Neutrophil (primary cell): Measurements from ENCODE around the gene CYYR1.

Experiments used
- H3K27ac ChIP-seq: fragments of 200-600 bp; sonication (generic); 2 replicates; pipeline ENCODE4 v1.5.1; 2016; ENCODE audit warnings: mild to moderate bottlenecking, moderate library complexity
- H3K27me3 ChIP-seq: fragments of 200-600 bp; sonication (generic); 2 replicates; pipeline ENCODE4 v1.6.0; 2016; ENCODE audit warnings: mild to moderate bottlenecking
- H3K36me3 ChIP-seq: fragments of 200-600 bp; sonication (generic); 2 replicates; pipeline ENCODE4 v1.5.1; 2017
- H3K4me1 ChIP-seq, 2 experiments: fragments of 200-600 bp in 1 of 2; sonication (generic) in 1 of 2; 1 replicate in 1 of 2; 2 replicates in 1 of 2; pipeline versions ENCODE4 v1.5.1 to v1.6.1; 2013 to 2016; ENCODE audit warnings: low read depth in 1 of 2, low read length in 1 of 2, mild to moderate bottlenecking in 1 of 2, moderate library complexity in 1 of 2; ENCODE audit not compliant: control insufficient read depth in 1 of 2, insufficient read depth in 1 of 2
- H3K4me3 ChIP-seq, 2 experiments: fragments of 200-600 bp in 1 of 2; sonication (generic) in 1 of 2; 1 replicate in 1 of 2; 2 replicates in 1 of 2; pipeline ENCODE4 v1.5.1; 2013 to 2016; ENCODE audit warnings: low read depth in 1 of 2, low read length in 1 of 2, mild to moderate bottlenecking in 1 of 2, moderate library complexity in 1 of 2
- H3K9me3 ChIP-seq: fragments of 200-600 bp; sonication (generic); 2 replicates; pipeline ENCODE4 v1.5.1; 2016
- CTCF ChIP-seq: fragments of 200-600 bp; sonication (generic); IDR thresholded peaks from 2 replicates; pipeline ENCODE4 v1.5.1; 2016; ENCODE audit warnings: antibody characterized with exemption

The CYYR1 gene

GRCh38 chr21:26487981-26488480 lies 85.1 kb downstream of the CYYR1 start:
- H3K9me3 ChIP-seq, result no peaks in the 10 kb centered on the region
- H3K4me1 ChIP-seq, result no peaks in the 10 kb centered on the region
- no peak for TF ChIP-seq CTCF
- H3K27me3 ChIP-seq, result no peaks in the 10 kb centered on the region
- H3K27ac ChIP-seq, result no peak overlapping the region
- H3K36me3 ChIP-seq, result no peaks in the 10 kb centered on the region
- no peak overlapping the region for H3K4me3 ChIP-seq

- TF ChIP-seq CTCF, result no peak
- no peak overlapping the region for H3K27ac ChIP-seq
- H3K4me1 ChIP-seq, result no peaks in the 10 kb centered on the region
- H3K4me3 ChIP-seq, result no peak overlapping the region
- H3K9me3 ChIP-seq, result peaks cover 5% of the 10 kb centered on the region
- peaks cover 6% of the 10 kb centered on the region for H3K36me3 ChIP-seq
- no peaks in the 10 kb centered on the region for H3K27me3 ChIP-seq
Measured at GRCh38 chr21:26473471-26473870, 99.6 kb downstream of the CYYR1 start.

GRCh38 chr21:26471099-26471471 lies 102.0 kb downstream of the CYYR1 start:
- Histone ChIP-seq H3K36me3 (no peaks in the 10 kb centered on the region), H3K9me3 (peaks cover 5% of the 10 kb centered on the region), H3K27me3 (no peaks in the 10 kb centered on the region), H3K4me3 (no peak overlapping the region), H3K27ac (no peak overlapping the region), H3K4me1 (no peaks in the 10 kb centered on the region)
- no peak for TF ChIP-seq CTCF

GRCh38 chr21:26470351-26471098 lies 102.6 kb downstream of the CYYR1 start:
- Histone ChIP-seq H3K4me3 (no peak overlapping the region), H3K36me3 (no peaks in the 10 kb centered on the region), H3K27ac (no peak overlapping the region), H3K4me1 (no peaks in the 10 kb centered on the region), H3K9me3 (peaks cover 5% of the 10 kb centered on the region), H3K27me3 (no peaks in the 10 kb centered on the region)
- TF ChIP-seq CTCF, result no peak

GRCh38 chr21:26469789-26470188 lies 103.3 kb downstream of the CYYR1 start:
- Histone ChIP-seq H3K9me3 (peaks cover 5% of the 10 kb centered on the region), H3K27ac (no peak overlapping the region), H3K4me3 (no peak overlapping the region), H3K36me3 (no peaks in the 10 kb centered on the region), H3K4me1 (no peaks in the 10 kb centered on the region), H3K27me3 (no peaks in the 10 kb centered on the region)
- TF ChIP-seq CTCF, result no peak
